ENCODE results near the gene GPHA2.

Gene GPHA2

DNA sequence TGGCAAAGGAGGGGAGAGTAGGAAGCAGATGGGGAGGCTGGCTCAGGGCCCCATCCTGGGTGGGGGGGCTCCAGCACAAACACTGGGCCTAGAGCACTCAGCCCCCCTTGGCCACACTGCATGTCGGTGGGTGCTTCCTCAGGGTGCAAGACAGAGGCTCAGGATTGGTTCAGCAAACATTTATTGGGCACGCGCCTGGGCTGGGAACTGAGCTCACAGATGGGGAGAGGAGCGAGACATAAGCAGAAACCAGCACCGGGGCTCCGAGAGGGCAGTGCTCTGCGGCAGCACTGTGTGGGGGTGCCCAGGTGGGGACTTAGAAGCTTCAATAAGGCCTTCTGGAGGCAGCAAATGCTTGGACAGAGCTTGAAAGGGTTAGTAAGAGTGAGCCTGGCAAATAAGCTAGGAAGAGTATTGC is 45.2 kb downstream of the GPHA2 start:
- DNase-seq (ENCODE audit: low read depth) = no peak

- no peak for DNase-seq (ENCODE audit: low read depth)
These were observed 46.8 kb downstream of the GPHA2 start for GRCh38 chr11:64888729-64889511.

GRCh38 chr11:64888406-64888728 is 47.3 kb downstream of the GPHA2 start:
- no peak for DNase-seq (ENCODE audit: low read depth)

DNA sequence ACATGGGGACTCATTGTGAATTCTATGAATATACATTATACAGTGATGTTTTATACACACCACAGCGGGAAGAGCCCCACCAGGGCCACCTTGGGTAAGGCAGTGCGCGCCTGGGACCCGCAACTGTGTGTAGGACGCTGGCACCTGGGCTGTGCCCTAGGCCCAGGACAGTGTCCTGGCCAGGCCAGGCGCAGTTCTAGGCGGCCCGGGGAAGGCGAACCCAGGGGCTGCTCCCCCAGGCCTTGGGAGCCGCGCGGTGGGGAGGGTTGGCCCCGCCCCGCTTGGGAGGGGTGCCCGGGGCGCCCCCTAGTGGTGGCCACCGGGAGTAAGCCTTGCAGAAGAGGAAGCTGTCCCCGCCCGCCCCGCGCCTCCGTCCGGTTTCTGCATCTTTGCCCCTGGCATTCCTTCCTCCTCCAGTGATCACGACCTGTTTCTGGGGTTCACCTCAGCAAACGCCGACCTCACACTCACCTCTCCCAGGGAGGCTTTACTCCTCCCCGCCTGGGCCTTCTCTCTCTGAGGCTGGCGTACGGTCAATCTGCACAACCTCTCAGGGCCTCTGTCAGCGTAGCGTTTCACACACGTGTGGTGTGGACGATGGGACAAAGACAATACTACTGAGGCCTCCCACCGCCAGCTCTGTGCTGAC is 47.8 kb downstream of the GPHA2 start:
- DNase-seq (ENCODE audit: low read depth) = peak; percentile 81

GRCh38 chr11:64887234-64887756 is 48.4 kb downstream of the GPHA2 start:
- no peak for DNase-seq (ENCODE audit: low read depth)

DNA sequence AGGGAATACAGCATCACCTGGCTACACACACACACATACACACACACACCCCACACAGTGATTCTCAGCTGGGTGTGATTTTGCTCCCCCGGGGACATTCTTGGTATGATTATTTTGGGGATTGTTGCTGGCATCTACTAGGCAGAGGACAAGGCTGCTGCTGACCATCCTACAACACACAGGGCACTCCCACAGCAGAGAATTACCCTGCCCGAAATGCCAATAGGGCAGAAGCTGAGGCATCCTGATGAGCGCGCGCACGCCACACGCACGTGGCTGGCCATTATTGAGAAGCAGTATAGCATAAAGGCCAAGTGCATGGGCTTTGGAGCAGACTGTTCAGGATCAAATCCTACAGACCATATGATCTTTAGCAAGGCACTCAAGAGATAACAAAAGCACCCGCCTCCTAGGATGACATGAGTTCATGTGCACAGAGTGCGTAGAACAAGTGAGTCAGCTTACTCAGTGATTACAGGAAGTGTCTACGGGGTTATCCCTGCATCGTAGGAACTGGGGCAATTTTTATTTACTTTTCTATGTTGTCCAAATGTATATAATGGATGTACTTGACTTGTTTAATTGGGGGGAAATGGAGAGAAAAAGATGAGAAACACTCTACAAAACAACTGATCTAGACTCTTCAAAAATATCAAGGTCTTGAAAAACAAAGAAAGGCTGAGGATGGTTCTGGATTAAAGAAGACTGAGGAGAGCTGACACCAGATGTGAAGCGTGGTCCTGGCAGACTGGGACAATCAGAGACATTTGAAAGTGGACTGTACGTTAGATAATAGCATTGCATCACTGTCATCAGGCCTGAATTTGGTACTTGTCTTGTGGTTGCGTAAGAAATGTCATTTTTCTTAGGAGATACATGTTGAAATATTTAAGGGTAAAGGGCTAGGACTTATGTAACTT is 50.1 kb downstream of the GPHA2 start:
- no peak for DNase-seq (ENCODE audit: low read depth)

All from activated T-helper 9 cell treated with anti-CD3 and anti-CD28 coated beads, Interleukin-2, amount 50 U/mL, for 16 hours (primary cell).